Caco-2 (cell line): Measurements from ENCODE around the gene KRT73. TPM values are rescaled to one million over a fixed set of nuclear protein-coding genes. Genes with fewer than 3 reads are reported as not detected.

ENCODE experiments used
- BruUV-seq: library from RNA; stranded (reverse); fragments of 400-500 nt; replicated peaks from 2 replicates; lab custom pipeline; 2021; lab: Mats Ljungman, UMichigan
- CTCF ChIA-PET: fragments of 300-600 bp; sonication (Branson Sonifier 250); formaldehyde crosslinking; loops from one replicate; lab custom pipeline; 2022; ENCODE audit warnings: antibody characterized with exemption; lab: Charles Lee
- POLR2A ChIA-PET: fragments of 300-600 bp; sonication (Branson Sonifier 250); formaldehyde crosslinking; loops from one replicate; lab custom pipeline; 2022; ENCODE audit warnings: antibody characterized with exemption; lab: Charles Lee
- DNase-seq, 2 experiments: peaks; one replicate each; pipeline versions ENCODE4 v3.0.0 to v3.0.0-alpha.2; 2020 to 2022
- H3K27me3 ChIP-seq: replicated peaks from 2 replicates; pipeline ENCODE4 v1.6.0; 2011; ENCODE audit warnings: low read length; ENCODE audit not compliant: control insufficient read depth, insufficient read depth
- H3K36me3 ChIP-seq: 2 replicates; pipeline ENCODE4 v1.5.1; 2011; ENCODE audit warnings: low read length; ENCODE audit not compliant: control insufficient read depth, insufficient read depth
- H3K4me1 ChIP-seq: fragments of 250-450 bp; sonication (Bioruptor Pico); 2 replicates; pipeline ENCODE4 v1.5.1; 2020; ENCODE audit warnings: mild to moderate bottlenecking
- H3K4me3 ChIP-seq: 2 replicates; pipeline ENCODE4 v1.5.1; 2011; ENCODE audit warnings: low read depth, mild to moderate bottlenecking, control low read depth, low read length
- H3K9me3 ChIP-seq: fragments of 250-450 bp; sonication (Bioruptor Pico); 2 replicates; pipeline ENCODE4 v1.5.1; 2020; ENCODE audit warnings: mild to moderate bottlenecking, moderate library complexity
- H3K27ac Mint-ChIP-seq: one replicate; pipeline ENCODE4 v1.8.0; 2022; ENCODE audit warnings: mixed read lengths; ENCODE audit not compliant: unreplicated experiment
- H3K27me3 Mint-ChIP-seq: one replicate; pipeline ENCODE4 v1.8.0; 2022; ENCODE audit warnings: mixed read lengths; ENCODE audit not compliant: insufficient read depth, unreplicated experiment
- H3K36me3 Mint-ChIP-seq: one replicate; pipeline ENCODE4 v1.8.0; 2022; ENCODE audit warnings: mild to moderate bottlenecking, mixed read lengths; ENCODE audit not compliant: insufficient read depth, unreplicated experiment
- H3K4me1 Mint-ChIP-seq: one replicate; pipeline ENCODE4 v1.8.0; 2022; ENCODE audit warnings: low read depth, mixed read lengths; ENCODE audit not compliant: unreplicated experiment
- H3K4me3 Mint-ChIP-seq: one replicate; pipeline ENCODE4 v1.8.0; 2022; ENCODE audit warnings: mild to moderate bottlenecking, moderate library complexity, mixed read lengths; ENCODE audit not compliant: unreplicated experiment
- H3K9me3 Mint-ChIP-seq: one replicate; pipeline ENCODE4 v1.8.0; 2022; ENCODE audit warnings: mixed read lengths; ENCODE audit not compliant: unreplicated experiment
- CTCF ChIP-seq, 2 experiments: fragments of 200-600 bp in 1 of 2; IDR thresholded peaks; 1 replicate in 1 of 2; 2 replicates in 1 of 2; pipeline versions ENCODE4 v1.5.1 to v1.8.0; 2011 to 2022; ENCODE audit warnings: antibody characterized with exemption in 1 of 2, control low read depth in 1 of 2, inconsistent platforms in 1 of 2, low read depth in 1 of 2, low read length in 1 of 2, mild to moderate bottlenecking in 1 of 2, moderate library complexity in 1 of 2; ENCODE audit not compliant: insufficient read depth in 1 of 2, severe bottlenecking in 1 of 2, unreplicated experiment in 1 of 2
- intact Hi-C: fragments of 100-400 bp; cut with micrococcal nuclease; formaldehyde crosslinking; loops from one replicate; pipeline ENCODE4 v1.10.0; 2022; ENCODE audit not compliant: unreplicated experiment
- total RNA-seq: library from RNA; stranded (reverse); gene quantifications from 2 replicates; pipeline ENCODE4 v1.2.3, GENCODE V29; 2022

Gene KRT73
- total RNA-seq, 1 experiment from 2014 or later, result not detected

GRCh38 chr12:52666471-52666870 lies 48.1 kb upstream of the KRT73 start:
- Mint-ChIP-seq H3K36me3 (no peaks in the 10 kb centered on the region), H3K4me1 (no peaks in the 10 kb centered on the region), H3K9me3 (no peaks in the 10 kb centered on the region), H3K27ac (no peak overlapping the region), H3K4me3 (no peak overlapping the region), H3K27me3 (peaks cover 21% of the 10 kb centered on the region)
- no peaks in the 10 kb centered on the region for H3K36me3 ChIP-seq
- H3K27me3 ChIP-seq, result no peaks in the 10 kb centered on the region; the same call in 1 of the 2 replicates
- no peaks in the 10 kb centered on the region for H3K9me3 ChIP-seq
- no peak for TF ChIP-seq CTCF (IDR thresholded peaks at IDR 0.05; ENCODE audit: insufficient read depth in 1 of 2, low read depth in 1 of 2, low read length in 1 of 2, severe bottlenecking in 1 of 2, unreplicated experiment in 1 of 2)
- ChIA-PET POLR2A (no interaction called here), CTCF (interaction anchor here (0.6 kb wide), 1 partner anchor 21 kb away, joined by 4 read pairs; no protein-coding TSS in a partner anchor)
- DNase-seq, result no peak
- BruUV-seq, result no TSS peak
- intact Hi-C loops, result loop anchor here (2.0 kb wide), 1 partner anchor 198 kb away; no protein-coding TSS in a partner anchor
- peaks cover under 1% of the 10 kb centered on the region for H3K4me1 ChIP-seq
- no peak overlapping the region for H3K4me3 ChIP-seq

- Histone ChIP-seq H3K9me3 (no peaks in the 10 kb centered on the region), H3K4me3 (no peak overlapping the region), H3K27me3 (no peaks in the 10 kb centered on the region; the same call in 1 of the 2 replicates), H3K4me1 (no peaks in the 10 kb centered on the region), H3K36me3 (no peaks in the 10 kb centered on the region)
- DNase-seq, result no peak
- no peak overlapping the region for H3K4me3 Mint-ChIP-seq
- H3K4me1 Mint-ChIP-seq, result no peaks in the 10 kb centered on the region
- BruUV-seq, result no TSS peak
- intact Hi-C loops, result no loop called here
- H3K27ac Mint-ChIP-seq, result no peak overlapping the region
- H3K9me3 Mint-ChIP-seq, result no peaks in the 10 kb centered on the region
- POLR2A ChIA-PET, result no interaction called here
- H3K36me3 Mint-ChIP-seq, result no peaks in the 10 kb centered on the region
- peaks cover 28% of the 10 kb centered on the region for H3K27me3 Mint-ChIP-seq
- CTCF ChIA-PET, result no interaction called here
- no peak for TF ChIP-seq CTCF (IDR thresholded peaks at IDR 0.05; ENCODE audit: insufficient read depth in 1 of 2, low read depth in 1 of 2, low read length in 1 of 2, severe bottlenecking in 1 of 2, unreplicated experiment in 1 of 2)
Observed at GRCh38 chr12:52663420-52663819, 45.1 kb upstream of the KRT73 start.

- ChIA-PET POLR2A (no interaction called here), CTCF (no interaction called here)
- TF ChIP-seq CTCF (IDR thresholded peaks at IDR 0.05; ENCODE audit: insufficient read depth in 1 of 2, low read depth in 1 of 2, low read length in 1 of 2, severe bottlenecking in 1 of 2, unreplicated experiment in 1 of 2), result no peak
- no peak overlapping the region for H3K4me3 Mint-ChIP-seq
- no peak for DNase-seq
- no peak overlapping the region for H3K27ac Mint-ChIP-seq
- Histone ChIP-seq H3K4me1 (no peaks in the 10 kb centered on the region), H3K4me3 (no peak overlapping the region), H3K27me3 (no peaks in the 10 kb centered on the region; the same call in 1 of the 2 replicates), H3K9me3 (no peaks in the 10 kb centered on the region), H3K36me3 (no peaks in the 10 kb centered on the region)
- no peaks in the 10 kb centered on the region for H3K4me1 Mint-ChIP-seq
- no TSS peak for BruUV-seq
- peaks cover 23% of the 10 kb centered on the region for H3K27me3 Mint-ChIP-seq
- H3K9me3 Mint-ChIP-seq, result no peaks in the 10 kb centered on the region
- no peaks in the 10 kb centered on the region for H3K36me3 Mint-ChIP-seq
- intact Hi-C loops, result no loop called here
Observed at GRCh38 chr12:52662918-52663229, 44.5 kb upstream of the KRT73 start.
